ENCODE results near the gene NLRP12. TPM values are rescaled to one million over a fixed set of nuclear protein-coding genes. Genes with fewer than 3 reads are reported as not detected.

Gene NLRP12
- total and polyA plus RNA-seq, 10 donors: 0.24 to 29.8 (median 9.1) TPM

DNA sequence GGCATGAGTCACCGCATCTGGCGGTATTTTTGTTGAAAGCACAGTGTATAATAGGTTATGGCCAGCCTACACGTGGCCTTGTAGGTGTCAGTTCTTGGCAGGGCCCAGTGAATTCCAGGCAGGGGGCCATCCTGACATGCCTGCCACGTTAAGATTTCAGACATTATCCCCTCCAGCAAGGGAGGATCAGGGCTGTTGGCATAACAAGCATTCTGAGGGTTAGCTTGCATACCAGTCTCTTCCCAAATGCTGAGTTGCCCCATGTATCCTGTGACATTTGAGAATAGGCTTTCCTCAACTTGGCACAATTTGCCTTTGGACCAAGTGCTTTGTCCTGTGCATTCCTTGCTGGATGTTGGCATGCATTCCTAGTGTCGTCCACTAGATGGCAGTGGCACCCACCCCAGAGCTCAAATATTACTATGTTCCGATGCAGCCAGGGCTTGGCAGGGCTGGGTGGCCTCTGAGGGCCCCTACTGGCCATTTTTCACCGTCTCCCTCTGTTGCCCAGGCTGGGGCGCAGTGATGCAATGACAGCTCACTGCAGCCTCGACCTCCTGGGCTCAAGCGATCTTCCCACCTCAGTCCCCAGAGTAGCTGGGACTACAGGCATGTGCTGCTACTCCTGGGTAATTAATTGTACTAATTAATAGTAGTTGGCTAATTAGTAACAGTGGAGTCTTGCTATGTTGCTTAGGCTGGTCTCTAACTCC, 31.2 kb downstream of the NLRP12 start:
- H3K36me3 ChIP-seq: peaks cover 0 to 56% (median 0%) of the 10 kb centered on the region in 6 donors
- TF ChIP-seq POLR2A (IDR thresholded peaks at IDR 0.05) (no peak), POLR2AphosphoS5 (IDR thresholded peaks at IDR 0.05) (peak; percentile 36 to 60 (median 51))
- TF ChIP-seq, protein P1, sequence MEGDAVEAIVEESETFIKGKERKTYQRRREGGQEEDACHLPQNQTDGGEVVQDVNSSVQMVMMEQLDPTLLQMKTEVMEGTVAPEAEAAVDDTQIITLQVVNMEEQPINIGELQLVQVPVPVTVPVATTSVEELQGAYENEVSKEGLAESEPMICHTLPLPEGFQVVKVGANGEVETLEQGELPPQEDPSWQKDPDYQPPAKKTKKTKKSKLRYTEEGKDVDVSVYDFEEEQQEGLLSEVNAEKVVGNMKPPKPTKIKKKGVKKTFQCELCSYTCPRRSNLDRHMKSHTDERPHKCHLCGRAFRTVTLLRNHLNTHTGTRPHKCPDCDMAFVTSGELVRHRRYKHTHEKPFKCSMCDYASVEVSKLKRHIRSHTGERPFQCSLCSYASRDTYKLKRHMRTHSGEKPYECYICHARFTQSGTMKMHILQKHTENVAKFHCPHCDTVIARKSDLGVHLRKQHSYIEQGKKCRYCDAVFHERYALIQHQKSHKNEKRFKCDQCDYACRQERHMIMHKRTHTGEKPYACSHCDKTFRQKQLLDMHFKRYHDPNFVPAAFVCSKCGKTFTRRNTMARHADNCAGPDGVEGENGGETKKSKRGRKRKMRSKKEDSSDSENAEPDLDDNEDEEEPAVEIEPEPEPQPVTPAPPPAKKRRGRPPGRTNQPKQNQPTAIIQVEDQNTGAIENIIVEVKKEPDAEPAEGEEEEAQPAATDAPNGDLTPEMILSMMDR (IDR thresholded peaks at IDR 0.05 in 8 of 11, conservative IDR thresholded peaks at IDR 0.05 in 3 of 11): peak; percentile 82 to 98 (median 95)
- H3K4me3 ChIP-seq: no peak overlapping the region
- H3K27ac ChIP-seq: no peak overlapping the region
- peaks cover 0 to 6% (median 0%) of the 10 kb centered on the region in 6 donors for H3K4me1 ChIP-seq
- H3K27me3 ChIP-seq (replicated peaks in 1 of 7): no peaks in the 10 kb centered on the region
- H3K9me3 ChIP-seq: no peaks in the 10 kb centered on the region
- whole genome bisulfite sequencing, 5 donors: 25 to 36% (median 28%) methylated on average over 8 to 10 of the region's 10 CpGs
- DNase-seq: peak; percentile 89
- intact Hi-C loops (cut with DNase I; ENCODE audit: low total_unique reads): no loop called here

DNA sequence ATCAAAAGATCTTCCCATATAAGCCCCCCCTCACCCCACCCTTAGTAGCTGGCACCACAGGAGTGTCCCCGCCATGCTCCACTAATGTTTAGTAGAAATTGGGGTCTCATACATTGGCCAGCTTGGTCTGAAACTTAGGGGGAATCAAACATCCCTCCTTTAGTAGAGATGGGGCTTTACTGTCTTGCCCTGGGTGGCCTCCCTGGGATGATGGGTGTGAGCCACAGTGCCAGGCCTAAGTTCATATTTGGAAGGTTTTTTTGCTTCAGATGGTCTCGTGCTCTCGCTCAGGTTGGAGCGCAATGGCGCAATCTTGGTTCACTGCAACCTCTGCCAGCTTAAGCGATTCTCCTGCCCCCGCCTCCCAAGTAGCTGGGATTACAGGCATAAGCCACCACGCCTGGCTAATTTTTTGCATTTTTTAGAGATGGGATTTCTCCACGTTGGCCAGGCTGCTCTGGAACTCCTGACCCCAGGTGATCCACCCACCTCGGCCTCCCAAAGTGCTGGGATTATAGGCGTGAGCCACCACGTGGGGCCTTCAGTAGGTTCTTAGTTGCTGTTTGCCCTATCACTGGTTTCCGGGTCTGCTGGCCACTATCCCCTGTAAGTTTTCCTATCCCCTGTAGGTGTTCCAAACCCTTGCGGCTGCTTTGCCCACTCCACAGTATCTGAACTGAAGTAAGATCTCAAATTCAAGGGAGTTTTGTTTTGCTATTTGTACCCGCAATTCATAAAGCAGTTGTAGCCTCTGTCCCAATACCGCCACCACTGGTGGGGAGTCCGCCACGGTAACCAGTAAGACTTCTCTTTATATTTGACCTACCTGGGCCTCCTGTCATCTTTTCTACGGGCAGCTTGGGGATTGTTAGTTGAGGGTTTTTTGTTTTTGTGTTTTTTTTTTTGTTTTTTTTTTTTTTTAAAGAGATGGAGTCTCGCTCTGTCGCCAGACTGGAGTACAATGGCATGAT, 34.1 kb downstream of the NLRP12 start:
- Histone ChIP-seq H3K4me3 (no peak overlapping the region), H3K9me3 (no peaks in the 10 kb centered on the region), H3K36me3 (peaks cover 0 to 27% (median 0%) of the 10 kb centered on the region in 6 donors), H3K27ac (no peak overlapping the region), H3K27me3 (replicated peaks in 1 of 7) (peaks cover 0 to 17% (median 0%) of the 10 kb centered on the region in 7 donors), H3K4me1 (peaks cover 0 to 6% (median 0%) of the 10 kb centered on the region in 6 donors)
- WGBS, 5 donors: 80 to 94% (median 90%) methylated on average over 21 of the region's 21 CpGs
- DNase-seq: no peak
- intact Hi-C loops (cut with DNase I; ENCODE audit: low total_unique reads): no loop called here
- TF ChIP-seq POLR2AphosphoS5 (IDR thresholded peaks at IDR 0.05): no peak
- TF ChIP-seq POLR2A (IDR thresholded peaks at IDR 0.05): no peak
- TF ChIP-seq, protein P1 (IDR thresholded peaks at IDR 0.05 in 8 of 11, conservative IDR thresholded peaks at IDR 0.05 in 3 of 11): no peak

DNA sequence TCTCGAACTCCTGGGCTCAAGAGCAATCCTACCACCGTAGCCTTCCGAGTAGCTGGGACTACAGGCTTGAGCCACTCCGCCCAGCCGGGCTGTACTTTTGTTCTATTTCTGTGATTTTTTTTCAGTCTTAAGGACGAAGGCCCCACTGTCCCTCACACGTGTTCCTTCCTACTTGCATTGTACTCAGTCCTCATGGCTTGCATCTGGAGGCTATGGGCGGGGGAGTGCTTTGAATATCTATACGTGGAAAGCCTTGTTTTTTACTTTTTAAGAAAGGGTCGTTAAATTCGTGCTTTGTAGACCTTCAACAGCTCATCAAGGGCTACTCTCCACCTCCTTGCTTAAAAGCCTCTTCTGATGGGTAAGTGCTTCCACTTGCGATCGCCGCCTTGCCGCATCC, 36.8 kb downstream of the NLRP12 start:
- no peaks in the 10 kb centered on the region for H3K9me3 ChIP-seq
- intact Hi-C loops (cut with DNase I; ENCODE audit: low total_unique reads): no loop called here
- H3K4me3 ChIP-seq: no peak overlapping the region
- no peaks in the 10 kb centered on the region for H3K4me1 ChIP-seq
- H3K36me3 ChIP-seq: peaks cover 0 to 1% (median 0%) of the 10 kb centered on the region in 6 donors
- peaks cover 0 to 17% (median 0%) of the 10 kb centered on the region in 7 donors for H3K27me3 ChIP-seq (replicated peaks in 1 of 7)
- H3K27ac ChIP-seq: no peak overlapping the region
- TF ChIP-seq POLR2AphosphoS5 (IDR thresholded peaks at IDR 0.05): no peak
- TF ChIP-seq, protein P1 (IDR thresholded peaks at IDR 0.05 in 8 of 11, conservative IDR thresholded peaks at IDR 0.05 in 3 of 11): no peak
- no peak for TF ChIP-seq POLR2A (IDR thresholded peaks at IDR 0.05)
- WGBS, 5 donors: 85 to 90% (median 89%) methylated on average over 15 of the region's 15 CpGs
- no peak for DNase-seq
